ENCODE results near the gene URGCP. TPM values are rescaled to one million over a fixed set of nuclear protein-coding genes. Genes with fewer than 3 reads are reported as not detected.

The URGCP gene
- total RNA-seq, 1 experiment from 2014 or later = 19.5 TPM

- Mint-ChIP-seq H3K36me3 (peaks cover 35% of the 10 kb centered on the region), H3K4me3 (no peak overlapping the region), H3K27me3 (ENCODE audit: low read depth) (no peaks in the 10 kb centered on the region), H3K4me1 (peaks cover 22% of the 10 kb centered on the region), H3K27ac (no peak overlapping the region), H3K9me3 (no peaks in the 10 kb centered on the region)
- POLR2A ChIA-PET = no interaction called here
- TF ChIP-seq SOX15 (CRISPR knock-in tag; IDR thresholded peaks at IDR 0.05) = no peak
- TF ChIP-seq OVOL2 (CRISPR knock-in tag; IDR thresholded peaks at IDR 0.05; ENCODE audit: borderline replicate concordance) = no peak
- no peak for TF ChIP-seq SMAD3 (CRISPR knock-in tag; IDR thresholded peaks at IDR 0.05; ENCODE audit: borderline replicate concordance)
- TF ChIP-seq RORB (CRISPR knock-in tag; IDR thresholded peaks at IDR 0.05) = no peak
- TF ChIP-seq HMGA2 (CRISPR knock-in tag; IDR thresholded peaks at IDR 0.05) = no peak
- no peak for TF ChIP-seq IRF1 (CRISPR knock-in tag; IDR thresholded peaks at IDR 0.05)
- TF ChIP-seq ZNF423 (CRISPR knock-in tag; IDR thresholded peaks at IDR 0.05) = no peak
- TF ChIP-seq NFATC4 (CRISPR knock-in tag; IDR thresholded peaks at IDR 0.05) = no peak
- no peak for TF ChIP-seq ZNF396 (CRISPR knock-in tag; IDR thresholded peaks at IDR 0.05; ENCODE audit: borderline replicate concordance)
- ATAC-seq (no peak), DNase-seq (ENCODE audit: low spot score) (no peak)
- CTCF ChIA-PET = interaction anchor here (0.6 to 1.3 kb wide), 3 partner anchors 13 to 295 kb away, joined by 3 to 5 read pairs (median 4); partner anchors contain the start of gene STK17A
Observed at GRCh38 chr7:43876976-43877745, 29.2 kb downstream of the URGCP start.

DNA sequence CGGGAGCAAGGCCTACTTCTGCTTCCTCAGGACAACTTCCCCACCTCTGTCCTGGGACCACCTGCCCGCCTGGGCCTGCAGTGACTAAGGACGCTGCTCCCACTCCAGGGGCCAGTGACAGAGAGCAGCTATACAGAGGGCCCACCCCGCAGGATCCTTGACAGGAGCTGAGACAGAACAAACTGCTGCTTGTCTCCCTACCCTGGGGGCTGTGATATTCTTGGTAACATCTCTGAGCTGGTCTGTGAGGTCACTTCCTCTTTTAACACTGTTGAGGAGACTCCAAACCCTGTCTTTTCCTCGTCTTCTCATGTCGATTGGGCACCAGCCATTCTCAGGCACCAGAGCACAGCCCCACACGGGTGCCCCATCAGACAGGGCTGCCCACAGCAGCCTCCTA is 30.2 kb downstream of the URGCP start:
- ChIA-PET CTCF (interaction anchor here (0.6 to 1.3 kb wide), 3 partner anchors 14 to 294 kb away, joined by 3 to 5 read pairs (median 4); partner anchors contain the start of gene STK17A), POLR2A (no interaction called here)
- ATAC-seq (no peak), DNase-seq (ENCODE audit: low spot score) (no peak)
- Mint-ChIP-seq H3K4me1 (peaks cover 25% of the 10 kb centered on the region), H3K27ac (no peak overlapping the region), H3K27me3 (ENCODE audit: low read depth) (no peaks in the 10 kb centered on the region), H3K9me3 (no peaks in the 10 kb centered on the region), H3K4me3 (no peak overlapping the region), H3K36me3 (peaks cover 35% of the 10 kb centered on the region)
- TF ChIP-seq ATF2 (CRISPR knock-in tag; IDR thresholded peaks at IDR 0.05; ENCODE audit: borderline replicate concordance, low read depth) (no peak), ZNF416 (CRISPR knock-in tag; IDR thresholded peaks at IDR 0.05) (no peak), GABPB1 (CRISPR knock-in tag; IDR thresholded peaks at IDR 0.05) (no peak), MXD4 (CRISPR knock-in tag; IDR thresholded peaks at IDR 0.05; ENCODE audit: borderline replicate concordance) (no peak)
- TF ChIP-seq, protein P1, sequence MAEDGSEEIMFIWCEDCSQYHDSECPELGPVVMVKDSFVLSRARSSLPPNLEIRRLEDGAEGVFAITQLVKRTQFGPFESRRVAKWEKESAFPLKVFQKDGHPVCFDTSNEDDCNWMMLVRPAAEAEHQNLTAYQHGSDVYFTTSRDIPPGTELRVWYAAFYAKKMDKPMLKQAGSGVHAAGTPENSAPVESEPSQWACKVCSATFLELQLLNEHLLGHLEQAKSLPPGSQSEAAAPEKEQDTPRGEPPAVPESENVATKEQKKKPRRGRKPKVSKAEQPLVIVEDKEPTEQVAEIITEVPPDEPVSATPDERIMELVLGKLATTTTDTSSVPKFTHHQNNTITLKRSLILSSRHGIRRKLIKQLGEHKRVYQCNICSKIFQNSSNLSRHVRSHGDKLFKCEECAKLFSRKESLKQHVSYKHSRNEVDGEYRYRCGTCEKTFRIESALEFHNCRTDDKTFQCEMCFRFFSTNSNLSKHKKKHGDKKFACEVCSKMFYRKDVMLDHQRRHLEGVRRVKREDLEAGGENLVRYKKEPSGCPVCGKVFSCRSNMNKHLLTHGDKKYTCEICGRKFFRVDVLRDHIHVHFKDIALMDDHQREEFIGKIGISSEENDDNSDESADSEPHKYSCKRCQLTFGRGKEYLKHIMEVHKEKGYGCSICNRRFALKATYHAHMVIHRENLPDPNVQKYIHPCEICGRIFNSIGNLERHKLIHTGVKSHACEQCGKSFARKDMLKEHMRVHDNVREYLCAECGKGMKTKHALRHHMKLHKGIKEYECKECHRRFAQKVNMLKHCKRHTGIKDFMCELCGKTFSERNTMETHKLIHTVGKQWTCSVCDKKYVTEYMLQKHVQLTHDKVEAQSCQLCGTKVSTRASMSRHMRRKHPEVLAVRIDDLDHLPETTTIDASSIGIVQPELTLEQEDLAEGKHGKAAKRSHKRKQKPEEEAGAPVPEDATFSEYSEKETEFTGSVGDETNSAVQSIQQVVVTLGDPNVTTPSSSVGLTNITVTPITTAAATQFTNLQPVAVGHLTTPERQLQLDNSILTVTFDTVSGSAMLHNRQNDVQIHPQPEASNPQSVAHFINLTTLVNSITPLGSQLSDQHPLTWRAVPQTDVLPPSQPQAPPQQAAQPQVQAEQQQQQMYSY (CRISPR knock-in tag; IDR thresholded peaks at IDR 0.05) = no peak
- TF ChIP-seq, protein P2, sequence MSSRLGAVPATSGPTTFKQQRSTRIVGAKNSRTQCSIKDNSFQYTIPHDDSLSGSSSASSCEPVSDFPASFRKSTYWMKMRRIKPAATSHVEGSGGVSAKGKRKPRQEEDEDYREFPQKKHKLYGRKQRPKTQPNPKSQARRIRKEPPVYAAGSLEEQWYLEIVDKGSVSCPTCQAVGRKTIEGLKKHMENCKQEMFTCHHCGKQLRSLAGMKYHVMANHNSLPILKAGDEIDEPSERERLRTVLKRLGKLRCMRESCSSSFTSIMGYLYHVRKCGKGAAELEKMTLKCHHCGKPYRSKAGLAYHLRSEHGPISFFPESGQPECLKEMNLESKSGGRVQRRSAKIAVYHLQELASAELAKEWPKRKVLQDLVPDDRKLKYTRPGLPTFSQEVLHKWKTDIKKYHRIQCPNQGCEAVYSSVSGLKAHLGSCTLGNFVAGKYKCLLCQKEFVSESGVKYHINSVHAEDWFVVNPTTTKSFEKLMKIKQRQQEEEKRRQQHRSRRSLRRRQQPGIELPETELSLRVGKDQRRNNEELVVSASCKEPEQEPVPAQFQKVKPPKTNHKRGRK (CRISPR knock-in tag; IDR thresholded peaks at IDR 0.05; ENCODE audit: borderline replicate concordance) = no peak

GRCh38 chr7:43873300-43873699 is 33.1 kb downstream of the URGCP start:
- ATAC-seq = no peak
- ChIA-PET POLR2A (no interaction called here), CTCF (no interaction called here)
- Mint-ChIP-seq H3K27ac (no peak overlapping the region), H3K36me3 (peaks cover 23% of the 10 kb centered on the region), H3K4me3 (no peak overlapping the region), H3K4me1 (peaks cover 35% of the 10 kb centered on the region), H3K27me3 (ENCODE audit: low read depth) (peaks cover 2% of the 10 kb centered on the region; the same call in 1 of the 2 replicates), H3K9me3 (no peaks in the 10 kb centered on the region)
- TF ChIP-seq SMAD3 (CRISPR knock-in tag; IDR thresholded peaks at IDR 0.05; ENCODE audit: borderline replicate concordance) = no peak
- no peak for TF ChIP-seq ZNF263 (CRISPR knock-in tag; IDR thresholded peaks at IDR 0.05; ENCODE audit: low read depth)
- no peak for TF ChIP-seq ZNF416 (CRISPR knock-in tag; IDR thresholded peaks at IDR 0.05)
- no peak for TF ChIP-seq TCF7 (CRISPR knock-in tag; IDR thresholded peaks at IDR 0.05; ENCODE audit: low read depth)
- TF ChIP-seq, protein P1 (CRISPR knock-in tag; IDR thresholded peaks at IDR 0.05) = no peak
- TF ChIP-seq NR2C2 (CRISPR knock-in tag; IDR thresholded peaks at IDR 0.05) = no peak
- TF ChIP-seq TP53 (CRISPR knock-in tag; IDR thresholded peaks at IDR 0.05) = no peak
- DNase-seq (ENCODE audit: low spot score) = no peak

All from WTC11 (cell line).